ENCODE results near the gene TMEM98. TPM values are rescaled to one million over a fixed set of nuclear protein-coding genes. Genes with fewer than 3 reads are reported as not detected.
"Not testable (repeated sequence)": the region's sequence is repeated elsewhere in the genome, so short reads cannot be mapped to it uniquely, and the experiment has no call there.

The TMEM98 gene
- total and polyA plus RNA-seq, 10 donors: 5.4 to 41.1 (median 14.5) TPM

GRCh38 chr17:32976131-32976530, 48.2 kb downstream of the TMEM98 start:
- Histone ChIP-seq H3K27me3 (replicated peaks in 1 of 7) (peaks cover 0 to 3% (median 0%) of the 10 kb centered on the region in 7 donors), H3K27ac (no peak overlapping the region), H3K4me1 (no peaks in the 10 kb centered on the region), H3K4me3 (no peak overlapping the region), H3K36me3 (no peaks in the 10 kb centered on the region), H3K9me3 (peaks cover 0 to 5% (median 4%) of the 10 kb centered on the region in 8 donors)
- DNase-seq: no peak
- intact Hi-C loops (cut with DNase I; ENCODE audit: low total_unique reads): no loop called here
- 63 to 72% (median 68%) methylated on average over 4 of the region's 4 CpGs for WGBS, 5 donors
- TF ChIP-seq POLR2A (IDR thresholded peaks at IDR 0.05) (no peak), POLR2AphosphoS5 (IDR thresholded peaks at IDR 0.05) (no peak)
- TF ChIP-seq, protein P1, sequence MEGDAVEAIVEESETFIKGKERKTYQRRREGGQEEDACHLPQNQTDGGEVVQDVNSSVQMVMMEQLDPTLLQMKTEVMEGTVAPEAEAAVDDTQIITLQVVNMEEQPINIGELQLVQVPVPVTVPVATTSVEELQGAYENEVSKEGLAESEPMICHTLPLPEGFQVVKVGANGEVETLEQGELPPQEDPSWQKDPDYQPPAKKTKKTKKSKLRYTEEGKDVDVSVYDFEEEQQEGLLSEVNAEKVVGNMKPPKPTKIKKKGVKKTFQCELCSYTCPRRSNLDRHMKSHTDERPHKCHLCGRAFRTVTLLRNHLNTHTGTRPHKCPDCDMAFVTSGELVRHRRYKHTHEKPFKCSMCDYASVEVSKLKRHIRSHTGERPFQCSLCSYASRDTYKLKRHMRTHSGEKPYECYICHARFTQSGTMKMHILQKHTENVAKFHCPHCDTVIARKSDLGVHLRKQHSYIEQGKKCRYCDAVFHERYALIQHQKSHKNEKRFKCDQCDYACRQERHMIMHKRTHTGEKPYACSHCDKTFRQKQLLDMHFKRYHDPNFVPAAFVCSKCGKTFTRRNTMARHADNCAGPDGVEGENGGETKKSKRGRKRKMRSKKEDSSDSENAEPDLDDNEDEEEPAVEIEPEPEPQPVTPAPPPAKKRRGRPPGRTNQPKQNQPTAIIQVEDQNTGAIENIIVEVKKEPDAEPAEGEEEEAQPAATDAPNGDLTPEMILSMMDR (IDR thresholded peaks at IDR 0.05 in 8 of 11, conservative IDR thresholded peaks at IDR 0.05 in 3 of 11): no peak

GRCh38 chr17:32976605-32977004, 48.7 kb downstream of the TMEM98 start:
- Histone ChIP-seq H3K4me1 (no peaks in the 10 kb centered on the region), H3K27ac (no peak overlapping the region), H3K27me3 (replicated peaks in 1 of 7) (peaks cover 0 to 8% (median 0%) of the 10 kb centered on the region in 7 donors), H3K9me3 (peaks cover 0 to 10% (median 9%) of the 10 kb centered on the region in 8 donors), H3K4me3 (no peak overlapping the region), H3K36me3 (no peaks in the 10 kb centered on the region)
- DNase-seq: no peak
- intact Hi-C loops (cut with DNase I; ENCODE audit: low total_unique reads): no loop called here
- TF ChIP-seq POLR2AphosphoS5 (IDR thresholded peaks at IDR 0.05): no peak
- TF ChIP-seq, protein P1 (IDR thresholded peaks at IDR 0.05 in 8 of 11, conservative IDR thresholded peaks at IDR 0.05 in 3 of 11): no peak
- no peak for TF ChIP-seq POLR2A (IDR thresholded peaks at IDR 0.05)
- 77 to 94% (median 85%) methylated on average over 1 of the region's 1 CpG for WGBS, 5 donors

DNA sequence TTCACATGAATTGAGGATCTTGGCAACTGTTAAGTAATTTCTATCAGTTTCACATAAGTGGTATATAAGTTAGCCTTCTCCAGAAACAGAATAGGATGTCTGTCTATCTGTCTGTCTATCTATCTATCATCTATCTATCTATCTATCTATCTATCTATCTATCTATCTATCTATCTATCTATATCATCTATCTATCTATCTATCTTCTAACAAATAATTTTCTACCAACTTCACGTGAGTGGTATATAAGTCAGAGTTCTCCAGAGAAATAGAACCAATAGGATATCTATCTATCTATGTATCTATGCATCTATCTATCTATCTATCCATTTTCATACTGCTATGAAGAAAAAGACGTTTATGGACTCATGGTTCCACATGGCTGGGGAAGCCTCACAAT, 52.3 kb downstream of the TMEM98 start:
- peaks cover 0 to 8% (median 0%) of the 10 kb centered on the region in 7 donors for H3K27me3 ChIP-seq (replicated peaks in 1 of 7)
- H3K27ac ChIP-seq: no peak overlapping the region
- TF ChIP-seq, protein P1 (IDR thresholded peaks at IDR 0.05 in 8 of 11, conservative IDR thresholded peaks at IDR 0.05 in 3 of 11): no peak
- TF ChIP-seq POLR2AphosphoS5 (IDR thresholded peaks at IDR 0.05) (no peak), POLR2A (IDR thresholded peaks at IDR 0.05) (no peak)
- no peak overlapping the region for H3K4me3 ChIP-seq
- 77 to 90% (median 82%) methylated on average over 2 of the region's 2 CpGs for WGBS, 5 donors
- intact Hi-C loops (cut with DNase I; ENCODE audit: low total_unique reads): no loop called here
- peaks cover 0 to 25% (median 18%) of the 10 kb centered on the region in 8 donors for H3K9me3 ChIP-seq
- DNase-seq: no peak
- H3K36me3 ChIP-seq: no peaks in the 10 kb centered on the region
- H3K4me1 ChIP-seq: no peaks in the 10 kb centered on the region

GRCh38 chr17:32981611-32982010, 53.7 kb downstream of the TMEM98 start:
- intact Hi-C loops (cut with DNase I; ENCODE audit: low total_unique reads); H3K4me1 ChIP-seq; H3K4me3 ChIP-seq; H3K27ac ChIP-seq; DNase-seq; H3K27me3 ChIP-seq (replicated peaks in 1 of 7); H3K36me3 ChIP-seq: not testable (repeated sequence)
- peaks cover 0 to 39% (median 19%) of the 10 kb centered on the region in 8 donors for H3K9me3 ChIP-seq
- 60 to 100% (median 85%) methylated on average over 3 of the region's 3 CpGs for WGBS, 5 donors

All from spleen (tissue), 11 donors.